Ovary (tissue), 3 donors: ENCODE measurements around the gene SMC1A.

Experiments
- CTCF ChIP-seq, 3 donors: fragments of 450-650 bp in 2 of 3; fragments of 200-600 bp in 1 of 3; IDR thresholded peaks; one replicate each; pipeline versions ENCODE4 v1.5.1 to v1.8.0; 2016 to 2022; ENCODE audit warnings: antibody characterized with exemption in 3 of 3, mild to moderate bottlenecking in 1 of 3
- EP300 ChIP-seq: sonication (generic); formaldehyde crosslinking; IDR thresholded peaks from one replicate; pipeline ENCODE4 v1.6.1; 2017; ENCODE audit warnings: antibody characterized with exemption
- donor health status: DM: no; HTN: no; CAD: no.

GRCh38 chrX:53433651-53434639 lies 11.5 kb upstream of the SMC1A start, which contains the start of gene HSD17B10:
- TF ChIP-seq EP300 = no peak
- no peak for TF ChIP-seq CTCF (IDR thresholded peaks at IDR 0.05)
